PC-3 (cell line): Measurements from ENCODE around the gene CAPN5.

Experiments
- CTCF ChIP-seq: fragments of 300-600 bp; sonication (generic); conservative IDR thresholded peaks from 2 replicates; pipeline ENCODE4 v1.5.1; 2017; ENCODE audit warnings: antibody characterized with exemption, low read depth, mild to moderate bottlenecking, low read length
- EZH2 ChIP-seq: fragments of 300-600 bp; sonication (generic); IDR thresholded peaks from one replicate; pipeline ENCODE4 v1.6.1; 2017; ENCODE audit warnings: antibody characterized with exemption, mild to moderate bottlenecking, low read length; ENCODE audit not compliant: unreplicated experiment

- TF ChIP-seq EZH2 (no peak), CTCF (no peak)
Observed at GRCh38 chr11:77060234-77060633, 6.5 kb upstream of the CAPN5 start.
